Adipose tissue (tissue), 3 donors: ENCODE results near the gene DHCR7. TPM values are rescaled to one million over a fixed set of nuclear protein-coding genes. Genes with fewer than 3 reads are reported as not detected.

Experiments used
- H3K27ac ChIP-seq: one replicate; pipeline ENCODE4 v1.5.1; 2013; ENCODE audit warnings: low read depth, low read length
- WGBS, 3 donors: extraction: QIAGEN DNeasy Blood & Tissue Kit; methylation state at CpG; one replicate each; pipeline ENCODE4 v1.1.7; 2013; 5-methylcytosine and 5-hydroxymethylcytosine counted together
- polyA plus RNA-seq, 3 donors: library from polyadenylated mRNA; stranded (reverse); fragments of 200-250 nt; gene quantifications; one replicate each; pipeline ENCODE4 v1.2.3, GENCODE V29; 2013
- donor health status: healthy with polysubstance abuse.
- donor health status: Bipolar disorder and iron deficiency.
- donor health status: healthy.

DHCR7 gene
- polyA plus RNA-seq, 3 donors = 12.9 to 31.4 (median 15.5) TPM

DNA sequence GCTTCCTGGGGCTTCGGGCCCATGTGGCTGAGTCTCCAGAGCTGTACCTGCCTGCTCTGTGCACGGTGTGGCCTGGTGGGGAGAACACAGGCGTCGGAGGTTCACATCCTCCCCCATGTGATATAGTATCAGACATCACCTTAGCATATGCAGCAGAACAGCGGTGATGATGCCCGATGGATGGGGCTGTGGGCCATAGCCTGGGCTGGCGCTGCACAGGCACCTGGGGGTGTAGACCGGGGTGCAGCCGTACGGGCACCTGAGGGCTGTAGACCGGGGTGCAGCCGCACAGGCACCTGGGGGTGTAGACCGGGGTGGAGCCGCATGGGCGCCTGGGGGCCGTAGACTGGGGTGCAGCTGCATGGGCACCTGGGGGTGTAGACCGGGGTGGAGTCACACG lies 34.0 kb upstream of the DHCR7 start:
- 95 to 99% (median 99%) methylated on average over 18 of the region's 18 CpGs for WGBS, 3 donors
- no peak overlapping the region for H3K27ac ChIP-seq

DNA sequence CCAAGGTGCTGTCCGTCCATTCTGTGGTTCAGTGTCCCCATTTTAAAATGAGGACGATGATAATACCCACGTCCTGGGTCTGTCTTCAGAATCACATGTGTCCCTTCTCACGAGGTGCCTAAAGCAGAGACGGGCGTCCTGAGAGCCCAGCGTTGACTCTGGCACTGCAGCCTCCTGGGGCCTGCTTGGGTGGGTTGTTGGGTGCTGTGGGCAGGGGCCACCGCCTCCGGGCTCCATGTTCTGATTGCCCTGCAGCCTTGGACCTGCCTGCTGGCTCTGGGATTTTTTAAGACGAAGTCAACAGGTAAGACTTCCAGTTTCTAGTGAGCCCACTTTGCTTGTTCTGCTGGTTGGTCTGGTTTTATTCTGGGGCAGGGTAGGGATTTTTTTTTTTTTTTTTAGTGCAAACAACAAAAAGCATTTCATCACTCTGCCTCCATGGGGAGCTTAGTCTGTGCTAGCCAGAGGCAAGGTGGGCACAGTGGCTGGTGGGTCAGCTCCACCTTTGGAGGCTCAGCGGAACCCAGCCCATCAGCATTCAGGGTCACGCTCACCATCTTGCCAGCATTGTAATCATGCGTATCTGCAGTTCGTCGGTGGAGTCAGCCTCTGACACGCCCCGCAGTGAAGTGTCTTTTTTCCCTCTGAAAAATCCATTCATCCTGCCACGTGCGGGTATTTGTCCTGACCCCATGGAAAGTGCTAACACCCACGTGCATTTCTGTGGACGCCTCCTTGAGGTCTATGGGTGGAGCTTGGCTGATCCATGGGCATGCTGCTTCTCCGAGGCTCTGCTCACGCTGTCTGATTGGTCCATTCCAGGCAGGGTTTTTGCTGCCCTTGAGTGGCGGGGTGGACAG lies 33.1 kb upstream of the DHCR7 start:
- WGBS, 3 donors = 90 to 92% (median 90%) methylated on average over 24 of the region's 24 CpGs
- no peak overlapping the region for H3K27ac ChIP-seq

DNA sequence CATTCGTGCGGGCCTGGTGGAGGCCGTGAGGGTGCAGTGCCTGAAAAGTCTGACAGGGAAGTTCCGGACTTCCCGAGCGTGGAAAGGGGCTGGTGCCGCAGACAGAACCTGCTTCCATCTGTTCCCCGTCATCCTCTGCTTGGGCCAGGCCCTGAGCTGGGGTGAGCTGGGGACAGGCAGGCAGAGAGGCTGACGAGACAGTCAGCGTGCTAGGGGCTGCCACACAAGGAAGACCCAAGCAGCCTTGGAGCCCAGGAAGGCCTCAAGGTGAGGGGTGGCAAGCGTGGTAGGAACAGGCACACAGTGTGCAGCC lies 30.3 kb upstream of the DHCR7 start:
- H3K27ac ChIP-seq = no peak overlapping the region
- WGBS, 3 donors = 89 to 90% (median 90%) methylated on average over 11 of the region's 11 CpGs

DNA sequence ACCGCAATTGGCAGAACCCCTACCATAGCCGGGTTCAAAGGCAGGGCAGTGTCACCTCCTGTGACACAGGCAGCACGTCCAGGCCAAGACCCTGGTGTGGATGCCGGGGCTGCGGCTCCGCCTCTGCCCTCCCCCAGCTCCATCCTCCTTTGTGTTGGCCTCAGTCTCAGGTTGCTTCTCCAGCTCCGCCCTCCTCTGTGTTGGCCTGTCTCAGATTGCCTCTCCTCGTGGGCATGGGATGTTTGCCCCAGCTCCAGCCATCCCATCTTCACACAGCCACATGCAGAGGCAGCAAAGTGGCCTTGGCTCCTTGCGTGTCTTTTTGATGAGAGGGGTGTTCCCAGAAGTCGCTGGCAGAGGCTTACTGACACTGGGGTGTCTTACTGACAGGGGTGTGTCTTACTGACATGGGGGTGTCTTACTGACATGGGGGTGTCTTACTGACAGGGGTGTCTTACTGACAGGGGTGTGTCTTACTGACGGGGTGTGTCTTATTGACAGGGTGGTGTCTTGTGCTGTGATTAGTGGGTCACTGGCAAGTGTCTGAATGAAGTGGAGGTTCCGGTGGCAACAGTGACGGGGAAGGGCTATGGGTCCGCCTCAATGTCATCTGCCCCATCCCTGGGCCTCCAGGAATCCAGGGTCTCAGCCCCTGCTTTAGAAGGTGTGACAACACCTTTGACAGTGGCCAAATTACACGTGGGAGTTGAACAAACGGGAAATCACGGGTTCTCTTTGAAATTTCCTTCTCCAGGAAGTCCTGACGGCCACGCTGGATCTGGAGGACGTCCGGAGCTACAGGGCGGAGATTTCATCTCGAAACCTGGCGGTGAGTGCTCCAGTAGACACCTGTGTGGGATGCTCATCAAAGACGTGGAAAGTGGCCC lies 29.7 kb upstream of the DHCR7 start:
- WGBS, 3 donors = 67 to 77% (median 75%) methylated on average over 25 of the region's 25 CpGs
- no peak overlapping the region for H3K27ac ChIP-seq

DNA sequence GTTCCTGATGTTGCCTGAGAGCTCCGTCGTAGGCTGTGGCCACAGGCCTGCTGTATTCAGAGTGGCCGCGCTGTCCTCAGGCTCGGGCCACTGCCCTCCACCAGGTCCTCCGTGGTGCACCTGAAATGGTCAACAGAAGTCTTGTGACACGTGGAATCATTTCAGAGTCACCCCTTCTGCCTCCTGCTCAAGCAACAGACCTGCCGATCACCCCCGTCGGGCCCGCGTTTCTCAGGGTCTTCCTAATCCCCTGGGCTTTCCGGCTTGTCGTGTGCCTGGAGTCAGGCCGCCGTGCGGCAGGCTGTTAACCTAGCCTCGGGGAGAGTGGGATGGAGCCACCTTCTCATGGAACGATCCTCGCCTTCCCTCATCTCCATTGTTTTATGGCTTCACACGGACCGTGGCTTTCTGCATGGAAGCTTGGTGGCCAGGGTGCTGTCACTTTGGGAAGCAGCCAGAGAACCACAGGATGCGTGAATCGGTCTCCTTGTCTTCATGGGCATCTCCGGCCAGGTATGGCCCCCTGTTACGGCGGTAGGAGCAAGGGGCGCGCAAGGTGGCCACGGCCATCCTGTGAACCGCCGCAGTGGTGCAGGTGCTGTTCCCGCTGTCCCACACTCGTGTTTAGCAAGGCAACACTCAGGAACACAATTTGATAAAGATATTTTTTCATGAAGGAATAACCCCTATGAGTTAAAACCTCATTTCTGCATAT lies 28.9 kb upstream of the DHCR7 start:
- WGBS, 3 donors = 91 to 96% (median 92%) methylated on average over 34 of the region's 34 CpGs

DNA sequence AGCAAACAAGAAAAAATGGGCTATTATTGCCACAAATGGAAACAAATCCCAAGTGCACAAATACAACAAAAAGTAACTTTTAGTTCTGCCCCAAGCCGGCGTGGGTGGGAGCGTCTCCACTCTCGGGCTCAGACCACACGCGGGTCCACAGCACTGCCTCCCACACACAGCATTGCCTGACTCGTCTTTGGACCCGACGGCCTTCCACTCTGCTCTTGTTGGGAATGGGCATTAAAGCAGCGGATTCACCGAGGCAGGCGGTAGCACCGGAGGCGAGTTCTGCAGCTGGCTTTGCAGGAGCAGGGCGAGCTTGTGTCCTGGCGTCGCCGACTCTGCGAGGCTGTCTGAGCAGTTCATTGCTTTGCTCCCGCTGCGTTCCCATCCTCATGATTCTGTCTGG lies 27.8 kb upstream of the DHCR7 start:
- no peak overlapping the region for H3K27ac ChIP-seq
- 95 to 97% (median 96%) methylated on average over 21 of the region's 21 CpGs for WGBS, 3 donors

More for the DNA sequence above, 28.9 kb upstream of the DHCR7 start:
- H3K27ac ChIP-seq = no peak overlapping the region

DNA sequence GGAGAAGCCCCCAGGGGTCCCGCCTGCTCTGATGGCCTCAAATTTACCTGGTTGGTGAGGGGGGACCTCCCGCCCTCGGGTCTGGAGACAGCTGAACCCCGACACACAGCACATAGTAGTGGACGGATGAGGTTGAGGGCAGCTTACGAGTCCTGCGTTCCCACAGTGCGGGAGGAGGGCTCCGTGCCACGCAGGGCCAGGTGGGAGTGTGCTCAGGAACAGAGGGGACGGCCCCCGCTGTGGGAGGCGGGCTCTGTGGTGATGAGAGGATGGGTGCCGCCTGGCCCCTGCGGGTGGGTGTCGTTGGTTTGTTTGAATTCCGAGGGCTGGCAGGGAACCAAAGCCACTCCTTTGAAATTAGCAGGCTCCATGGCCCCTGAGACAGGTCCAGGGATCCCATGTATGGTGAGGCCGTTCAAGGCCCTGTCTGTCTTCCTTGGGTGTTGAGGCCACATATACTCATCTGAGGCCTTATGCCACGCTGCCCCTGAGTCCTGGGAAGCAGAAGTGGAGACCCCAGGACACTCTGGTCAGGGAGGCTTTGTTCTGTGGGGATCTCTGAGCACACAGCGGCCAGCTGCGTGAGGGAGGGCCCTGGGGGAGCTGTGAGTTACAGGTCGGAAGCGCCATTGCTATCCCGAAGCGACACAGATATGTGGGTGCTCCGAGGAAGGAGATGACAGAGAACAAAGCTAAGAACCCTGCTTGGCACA lies 26.7 kb upstream of the DHCR7 start:
- 94 to 95% (median 94%) methylated on average over 26 of the region's 26 CpGs for WGBS, 3 donors
- H3K27ac ChIP-seq = no peak overlapping the region

DNA sequence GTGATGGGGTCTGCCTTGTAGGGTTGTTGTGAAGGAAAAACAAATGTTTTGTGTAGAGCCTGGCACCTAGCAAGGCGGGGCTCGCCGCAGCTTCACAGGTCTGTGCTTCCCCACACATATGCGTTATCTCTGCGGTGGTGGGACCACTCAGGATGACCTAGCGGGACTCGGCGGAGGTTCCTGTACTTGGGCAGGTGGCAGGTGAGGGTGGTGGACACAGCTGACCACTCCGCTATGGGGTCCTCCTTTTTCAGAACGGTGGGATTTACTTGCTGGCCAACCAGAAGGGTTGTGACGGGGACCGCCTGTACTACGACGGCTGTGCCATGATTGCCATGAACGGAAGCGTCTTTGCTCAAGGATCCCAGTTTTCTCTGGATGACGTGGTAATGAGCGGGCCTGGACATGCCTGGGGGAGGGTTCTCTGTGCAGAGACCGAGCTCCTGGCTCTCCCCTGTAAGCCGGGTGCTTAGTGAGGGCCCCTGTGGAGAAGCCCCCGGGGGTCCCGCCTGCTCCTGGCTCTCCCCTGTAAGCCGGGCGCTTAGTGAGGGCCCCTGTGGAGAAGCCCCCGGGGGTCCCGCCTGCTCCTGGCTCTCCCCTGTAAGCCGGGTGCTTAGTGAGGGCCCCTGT lies 26.1 kb upstream of the DHCR7 start:
- 95 to 97% (median 95%) methylated on average over 25 to 27 of the region's 27 CpGs for WGBS, 3 donors
- no peak overlapping the region for H3K27ac ChIP-seq

DNA sequence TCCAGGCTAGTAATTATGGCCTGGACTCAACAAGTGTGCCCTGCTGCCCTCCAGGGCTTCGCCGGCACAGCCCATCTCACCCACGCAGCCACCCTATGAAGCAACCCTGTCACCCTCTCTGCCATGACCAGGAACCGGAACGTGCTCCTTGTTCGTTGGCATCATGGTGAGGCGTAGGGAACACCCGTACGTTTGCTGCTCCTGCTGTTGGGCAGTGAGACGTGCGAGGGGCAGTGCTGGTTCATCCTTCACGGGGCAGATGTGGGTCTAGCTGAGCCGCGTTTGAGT lies 25.5 kb upstream of the DHCR7 start:
- H3K27ac ChIP-seq = no peak overlapping the region
- 97 to 98% (median 98%) methylated on average over 14 of the region's 14 CpGs for WGBS, 3 donors

DNA sequence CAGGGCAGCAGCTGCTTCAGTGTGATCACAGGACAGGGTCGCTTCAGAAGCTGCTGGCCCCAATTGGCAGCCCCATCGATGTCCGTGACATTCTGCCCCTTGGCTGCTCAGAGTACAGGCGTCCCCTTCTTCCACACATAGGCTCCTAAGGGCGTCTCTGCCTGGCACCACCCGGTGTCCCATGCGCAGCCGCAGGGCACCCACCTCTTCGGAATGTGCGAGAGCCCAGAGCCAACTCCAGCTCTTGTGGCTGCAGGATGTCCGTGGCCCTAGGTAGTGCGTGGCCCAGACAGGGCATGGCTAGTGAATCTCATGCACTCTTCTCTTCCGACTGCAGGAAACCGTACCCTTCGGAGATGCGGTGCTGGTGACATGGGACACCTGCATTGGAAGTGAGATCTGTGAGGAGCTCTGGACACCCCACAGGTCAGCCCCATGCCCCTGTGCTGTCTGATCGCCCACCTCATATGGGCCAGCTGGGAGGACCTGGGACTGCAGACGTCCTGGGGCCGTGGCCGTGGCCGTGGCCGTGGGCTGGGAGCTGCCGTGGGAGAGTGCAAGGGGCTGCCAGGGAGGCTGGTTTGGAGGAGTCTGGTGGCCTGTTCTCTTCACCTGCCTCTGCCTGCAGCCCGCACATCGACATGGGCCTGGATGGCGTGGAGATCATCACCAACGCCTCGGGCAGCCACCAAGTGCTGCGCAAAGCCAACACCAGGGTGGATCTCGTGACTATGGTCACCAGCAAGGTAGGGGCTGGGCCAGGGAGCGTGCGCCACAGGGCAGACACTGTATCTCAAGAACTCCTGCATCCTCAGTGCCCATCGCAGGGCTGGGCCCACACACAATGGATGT lies 25.0 kb upstream of the DHCR7 start:
- no peak overlapping the region for H3K27ac ChIP-seq
- WGBS, 3 donors = 95 to 98% (median 97%) methylated on average over 27 to 33 of the region's 33 CpGs

DNA sequence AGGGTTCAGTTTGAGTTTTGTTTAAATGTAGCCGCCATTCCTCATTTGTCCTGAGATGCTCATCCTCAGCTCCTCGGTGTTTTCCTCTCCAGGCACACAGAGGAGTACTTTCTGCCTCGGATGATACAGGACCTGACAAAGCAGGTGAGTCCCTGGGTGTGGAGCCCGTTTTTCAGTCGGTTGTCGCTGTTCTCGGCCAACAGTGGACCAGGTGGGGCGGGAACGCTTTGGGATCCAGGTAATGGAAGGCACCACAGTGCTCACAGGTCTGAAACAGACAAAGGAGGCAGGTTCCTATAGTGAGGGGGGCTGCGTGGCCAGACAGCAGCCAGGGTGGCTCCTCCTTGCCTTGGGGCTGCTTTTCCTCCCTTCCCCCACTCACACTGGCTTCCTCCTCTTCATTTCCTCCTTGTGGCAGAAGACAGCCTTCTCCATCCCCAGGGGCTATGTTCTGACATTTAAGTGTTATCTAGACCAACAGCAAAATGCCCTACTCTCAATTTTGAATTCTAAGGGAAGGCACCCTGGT lies 24.2 kb upstream of the DHCR7 start:
- 88 to 94% (median 92%) methylated on average over 10 of the region's 10 CpGs for WGBS, 3 donors
- H3K27ac ChIP-seq = no peak overlapping the region

DNA sequence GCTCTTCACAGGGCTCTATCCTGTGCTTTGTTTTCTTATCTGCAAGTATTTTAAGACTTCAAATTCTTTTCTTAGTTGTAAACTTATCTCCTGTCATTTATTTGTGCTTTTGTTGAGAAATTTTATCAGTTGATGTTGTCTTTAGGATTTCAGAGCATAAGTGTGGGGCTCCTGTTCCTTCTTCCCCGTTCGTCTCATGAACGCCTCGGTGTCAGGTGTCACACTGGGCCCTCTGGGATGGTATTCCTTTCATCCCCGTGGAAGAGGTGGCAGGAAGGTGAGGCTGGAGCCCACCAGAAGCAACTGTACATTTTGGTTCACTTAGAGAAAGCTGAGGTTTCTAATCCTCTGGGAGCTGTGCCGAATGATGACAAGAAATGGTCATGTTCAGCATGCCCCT lies 22.8 kb upstream of the DHCR7 start:
- no peak overlapping the region for H3K27ac ChIP-seq
- WGBS, 3 donors = 65 to 77% (median 65%) methylated on average over 6 of the region's 6 CpGs

DNA sequence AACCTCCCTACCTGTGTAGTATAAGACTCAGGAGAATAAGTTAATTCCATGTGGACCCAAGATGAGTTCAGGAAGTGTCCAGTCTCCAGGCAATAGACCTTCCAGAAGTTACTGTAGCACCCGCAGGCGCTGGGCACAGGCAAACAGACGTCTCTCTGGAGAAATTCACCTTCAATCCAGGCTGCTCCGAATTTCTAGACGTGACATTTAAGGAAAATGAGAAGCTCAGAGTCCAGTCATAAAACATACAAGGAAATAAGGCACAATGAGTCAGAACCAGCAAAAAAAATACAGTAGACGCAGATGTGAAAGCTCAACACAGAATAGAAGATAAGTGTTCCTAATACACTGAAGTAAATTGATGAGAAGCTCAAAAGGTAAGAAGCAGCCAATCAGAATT lies 19.0 kb upstream of the DHCR7 start:
- no peak overlapping the region for H3K27ac ChIP-seq
- WGBS, 3 donors = 93 to 96% (median 96%) methylated on average over 6 of the region's 6 CpGs

DNA sequence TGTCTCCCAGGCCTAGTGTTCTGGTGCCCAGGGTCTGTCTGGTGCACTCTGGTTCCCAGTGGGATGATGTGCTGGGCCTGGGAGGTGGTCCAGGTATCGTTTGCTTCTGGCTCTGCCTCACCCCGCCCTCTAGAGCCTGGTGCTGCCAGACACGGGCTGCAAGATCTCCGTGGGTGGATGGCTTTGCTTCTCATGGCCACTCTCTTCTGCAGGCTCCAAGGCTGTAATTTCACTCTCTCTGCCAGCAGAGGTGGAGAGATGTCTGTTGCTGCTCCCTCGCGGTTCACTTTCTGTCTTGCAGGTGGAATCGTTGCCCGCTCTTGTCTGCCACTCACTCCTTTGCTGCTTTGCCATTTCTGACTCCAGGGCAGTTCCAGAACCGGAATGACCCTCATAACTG lies 18.2 kb upstream of the DHCR7 start:
- H3K27ac ChIP-seq = no peak overlapping the region
- 78 to 83% (median 83%) methylated on average over 9 of the region's 9 CpGs for WGBS, 3 donors

DNA sequence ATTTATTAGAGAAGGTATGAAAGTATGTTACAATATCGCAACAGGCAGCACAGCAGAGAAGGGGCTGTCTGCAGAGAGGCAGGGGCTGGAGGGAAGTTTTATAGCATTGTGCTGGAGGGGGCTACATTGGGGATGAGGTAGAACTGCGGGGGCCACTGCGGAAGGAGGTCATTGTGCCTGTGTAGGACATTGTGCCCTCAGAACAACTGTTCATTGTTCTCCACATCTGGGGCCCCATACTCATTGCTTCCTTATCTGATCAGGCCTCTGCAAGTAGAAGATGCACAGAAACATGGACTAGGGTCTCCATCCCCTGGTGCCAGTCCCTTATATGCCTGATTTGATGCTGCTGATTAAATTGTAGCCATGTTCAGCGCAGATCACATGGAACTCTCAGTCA lies 16.9 kb upstream of the DHCR7 start:
- WGBS, 3 donors = 93 to 97% (median 97%) methylated on average over 4 of the region's 4 CpGs

DNA sequence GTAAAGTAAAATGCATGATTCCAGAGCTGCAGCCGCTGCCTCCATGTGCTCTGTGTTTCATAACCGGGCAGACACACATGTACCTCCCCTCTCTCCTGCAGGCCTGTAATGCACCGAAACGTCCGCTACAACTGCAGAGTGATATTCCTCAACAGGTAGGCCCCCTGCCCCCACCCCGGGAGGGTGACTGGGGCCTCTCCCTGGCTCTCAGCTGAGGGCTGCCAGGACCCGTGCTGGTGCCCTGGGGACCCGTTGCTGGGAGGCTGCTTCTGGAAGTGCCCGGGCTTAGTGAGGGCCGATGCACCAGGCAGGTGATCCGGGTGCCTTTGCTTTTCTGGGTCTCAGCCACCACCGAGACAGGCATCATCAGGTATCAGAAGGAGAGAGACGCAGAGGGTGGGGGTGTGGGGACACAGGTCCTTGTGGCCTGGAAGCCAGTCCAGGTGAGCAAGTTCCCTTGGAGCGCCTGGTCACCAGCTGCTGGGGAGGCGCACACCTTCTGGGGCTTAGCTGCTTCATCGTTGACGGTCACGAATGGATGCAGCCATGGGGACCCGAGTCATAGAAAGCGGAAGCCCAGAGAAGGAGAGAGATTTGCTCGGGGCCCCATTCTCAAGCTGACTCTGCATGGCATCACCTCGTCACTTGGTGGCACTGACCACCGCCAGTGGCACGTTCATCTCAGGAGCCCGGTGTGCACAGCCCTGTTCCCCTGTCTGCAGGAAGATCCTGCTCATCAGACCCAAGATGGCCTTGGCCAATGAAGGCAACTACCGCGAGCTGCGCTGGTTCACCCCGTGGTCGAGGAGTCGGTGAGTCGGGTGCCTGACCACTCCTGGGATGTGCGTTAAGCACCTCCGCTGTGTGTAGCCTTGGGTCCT lies 15.4 kb upstream of the DHCR7 start:
- WGBS, 3 donors = 94 to 97% (median 94%) methylated on average over 34 of the region's 34 CpGs
- no peak overlapping the region for H3K27ac ChIP-seq

More for the DNA sequence above, 16.9 kb upstream of the DHCR7 start:
- no peak overlapping the region for H3K27ac ChIP-seq
